NCI-H510A (cell line): ENCODE data around the gene TRPV4.
A peak's percentile ranks its signal among the peaks of the same experiment; 100 is the strongest.

Experiments used
- DNase-seq: peaks from one replicate; lab custom pipeline; 2025; lab: John Stamatoyannopoulos, UW

TRPV4 gene

GRCh38 chr12:109827566-109828550 is 5.3 kb downstream of the TRPV4 start:
- no peak for DNase-seq

GRCh38 chr12:109827080-109827479 is 6.1 kb downstream of the TRPV4 start:
- DNase-seq: no peak

GRCh38 chr12:109824731-109825130 is 8.5 kb downstream of the TRPV4 start:
- DNase-seq: no peak

GRCh38 chr12:109822951-109823411 is 10.2 kb downstream of the TRPV4 start:
- DNase-seq: no peak

GRCh38 chr12:109822416-109822815 is 10.8 kb downstream of the TRPV4 start:
- no peak for DNase-seq

GRCh38 chr12:109821968-109822367 is 11.2 kb downstream of the TRPV4 start:
- no peak for DNase-seq

GRCh38 chr12:109820816-109821381 is 12.3 kb downstream of the TRPV4 start:
- peak; percentile 30 for DNase-seq

GRCh38 chr12:109818905-109819500 is 14.2 kb downstream of the TRPV4 start:
- DNase-seq: no peak

GRCh38 chr12:109818253-109818652 is 14.9 kb downstream of the TRPV4 start:
- DNase-seq: no peak

GRCh38 chr12:109817627-109818231 is 15.5 kb downstream of the TRPV4 start:
- no peak for DNase-seq

- DNase-seq: no peak
Measured at GRCh38 chr12:109816870-109817269, 16.3 kb downstream of the TRPV4 start.

GRCh38 chr12:109815757-109816617 is 17.2 kb downstream of the TRPV4 start:
- no peak for DNase-seq

- DNase-seq: no peak
Measured at GRCh38 chr12:109815225-109815624, 18.0 kb downstream of the TRPV4 start.

GRCh38 chr12:109814600-109815150 is 18.5 kb downstream of the TRPV4 start:
- DNase-seq: no peak

GRCh38 chr12:109813810-109814416 is 19.3 kb downstream of the TRPV4 start:
- DNase-seq: no peak

- no peak for DNase-seq
Measured at GRCh38 chr12:109811624-109811995, 21.6 kb downstream of the TRPV4 start.

- no peak for DNase-seq
Measured at GRCh38 chr12:109810954-109811623, 22.1 kb downstream of the TRPV4 start.

GRCh38 chr12:109808876-109809646 is 24.1 kb downstream of the TRPV4 start:
- DNase-seq: no peak

- no peak for DNase-seq
Measured at GRCh38 chr12:109807954-109808643, 25.1 kb downstream of the TRPV4 start.
